Keratinocyte (primary cell): Measurements from ENCODE around the gene PAPSS2. TPM values are rescaled to one million over a fixed set of nuclear protein-coding genes. Genes with fewer than 3 reads are reported as not detected.

Source experiments
- DNase-seq: peaks from one replicate; pipeline ENCODE4 v3.0.0-alpha.2; 2011; ENCODE audit warnings: low read depth, missing footprints, low spot score
- FAIRE-seq: peaks from 2 replicates; lab custom pipeline; 2011; peaks lifted over from hg19 to GRCh38; lab: Jason Lieb, UNC
- H2AFZ ChIP-seq: 2 replicates; pipeline ENCODE4 v1.6.0; 2012; ENCODE audit warnings: low read length, control low read depth, inconsistent platforms; ENCODE audit not compliant: control insufficient read depth
- H3K27ac ChIP-seq: 2 replicates; pipeline ENCODE4 v1.5.1; 2011; ENCODE audit warnings: low read length; ENCODE audit not compliant: control insufficient read depth, insufficient read depth
- H3K27me3 ChIP-seq: 3 replicates; pipeline ENCODE4 v1.6.0; 2011; ENCODE audit warnings: low read length; ENCODE audit not compliant: control insufficient read depth, insufficient read depth; ENCODE audit errors: extremely low read depth
- H3K36me3 ChIP-seq, 2 experiments: 2 replicates in 1 of 2; 3 replicates in 1 of 2; pipeline ENCODE4 v1.5.1; 2011; ENCODE audit warnings: low read length in 2 of 2, mild to moderate bottlenecking in 1 of 2; ENCODE audit not compliant: control insufficient read depth in 2 of 2, insufficient read depth in 2 of 2; ENCODE audit errors: extremely low read depth in 1 of 2
- H3K4me1 ChIP-seq: 3 replicates; pipeline ENCODE4 v1.5.1; 2011; ENCODE audit warnings: low read length; ENCODE audit not compliant: control insufficient read depth, insufficient read depth; ENCODE audit errors: extremely low read depth
- H3K4me2 ChIP-seq: 3 replicates; pipeline ENCODE4 v1.6.0; 2011; ENCODE audit warnings: low read depth, low read length; ENCODE audit not compliant: control insufficient read depth, insufficient read depth; ENCODE audit errors: extremely low read depth
- H3K4me3 ChIP-seq, 3 experiments: fragments of 200-600 bp in 1 of 3; sonication (generic) in 1 of 3; 2 replicates in 2 of 3; 3 replicates in 1 of 3; pipeline ENCODE4 v1.5.1; 2011 to 2016; ENCODE audit warnings: low read length in 3 of 3, mild to moderate bottlenecking in 3 of 3, control low read depth in 2 of 3, inconsistent platforms in 1 of 3, low read depth in 1 of 3, mixed read lengths in 1 of 3, mixed run types in 1 of 3, moderate library complexity in 1 of 3; ENCODE audit not compliant: control insufficient read depth in 2 of 3, insufficient read depth in 2 of 3; ENCODE audit errors: extremely low read depth in 1 of 3
- H3K79me2 ChIP-seq: 2 replicates; pipeline ENCODE4 v1.6.0; 2012; ENCODE audit warnings: low read length; ENCODE audit not compliant: control insufficient read depth, insufficient read depth
- H3K9ac ChIP-seq: 3 replicates; pipeline ENCODE4 v1.6.0; 2011; ENCODE audit warnings: low read length; ENCODE audit not compliant: control insufficient read depth, insufficient read depth; ENCODE audit errors: extremely low read depth
- H3K9me1 ChIP-seq: 3 replicates; pipeline ENCODE4 v1.6.0; 2011; ENCODE audit warnings: low read length; ENCODE audit not compliant: control insufficient read depth, insufficient read depth; ENCODE audit errors: extremely low read depth
- H3K9me3 ChIP-seq: 2 replicates; pipeline ENCODE4 v1.5.1; 2012; ENCODE audit warnings: low read depth, low read length; ENCODE audit not compliant: control insufficient read depth
- H4K20me1 ChIP-seq: 3 replicates; pipeline ENCODE4 v1.6.0; 2011; ENCODE audit warnings: low read length; ENCODE audit not compliant: control insufficient read depth, insufficient read depth; ENCODE audit errors: extremely low read depth
- EZH2 ChIP-seq: IDR thresholded peaks from one replicate; pipeline ENCODE4 v1.6.1; 2012; ENCODE audit warnings: inconsistent platforms, mild to moderate bottlenecking, low read length, moderate library complexity
- dilution Hi-C: fragments of 300-500 bp; cut with MboI; formaldehyde crosslinking; loops from one replicate; pipeline ENCODE4 v1.7.0; 2020; ENCODE audit warnings: low sequenced_read_pairs; ENCODE audit not compliant: extremely low pct_ligation_motif_present
- polyA plus RNA-seq, 5 experiments: library from polyadenylated mRNA; depleted of rRNA in 3 of 5; stranded (reverse) in 3 of 5; stranded (forward) in 1 of 5; unstranded in 1 of 5; fragments of >200 nt; gene quantifications; 1 replicate in 1 of 5; 2 replicates in 3 of 5; 3 replicates in 1 of 5; pipeline versions ENCODE4 v1.2.1 to v1.2.3, GENCODE V29; 2011 to 2012; ENCODE audit warnings: missing spikeins in 2 of 5, low read depth in 1 of 5, low replicate concordance in 1 of 5
- TF ChIP-seq, protein P1 (sequence below), 3 experiments: IDR thresholded peaks in 1 of 3; conservative IDR thresholded peaks in 1 of 3; optimal IDR thresholded peaks in 1 of 3; 2 replicates in 2 of 3; 3 replicates in 1 of 3; pipeline versions ENCODE3 to v1.5.1; 2011; ENCODE audit warnings: low read length in 3 of 3, mild to moderate bottlenecking in 3 of 3, moderate library complexity in 2 of 3, control low read depth in 1 of 3, inconsistent platforms in 1 of 3; ENCODE audit not compliant: insufficient read depth in 2 of 3; ENCODE audit errors: extremely low read depth in 1 of 3

The PAPSS2 gene
- polyA plus RNA-seq, 1 donor (not counting 4 experiments of a cell fraction or from before 2014, with no cell fraction given) = 1.1 TPM

DNA sequence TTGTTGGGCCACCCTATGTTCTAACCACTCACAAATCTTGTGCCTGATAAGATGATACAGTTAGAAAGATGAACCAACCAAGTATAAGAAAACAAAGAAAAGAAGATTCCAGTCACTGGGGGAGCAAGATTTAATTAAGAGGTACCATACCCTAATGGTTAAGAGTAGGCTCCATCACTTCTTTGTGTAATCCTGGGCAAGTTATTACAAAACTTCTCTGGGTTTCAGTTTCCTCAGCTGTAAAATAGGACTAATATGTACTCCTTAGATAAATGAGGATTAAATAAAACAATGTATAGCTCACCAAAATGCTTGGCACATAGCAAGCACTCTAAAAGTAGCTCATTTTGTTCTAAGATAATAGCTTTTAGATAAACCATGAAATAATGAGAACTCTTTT is 99.9 kb downstream of the PAPSS2 start:
- Histone ChIP-seq H3K27ac (no peak overlapping the region), H3K4me1 (peaks cover 5% of the 10 kb centered on the region), H3K27me3 (no peaks in the 10 kb centered on the region), H3K9ac (no peak overlapping the region), H4K20me1 (no peaks in the 10 kb centered on the region), H3K9me1 (no peaks in the 10 kb centered on the region), H3K36me3 (peaks cover 1 to 9% of the 10 kb centered on the region in 2 experiments), H2AFZ (no peak overlapping the region), H3K79me2 (no peaks in the 10 kb centered on the region), H3K4me2 (no peak overlapping the region), H3K9me3 (no peaks in the 10 kb centered on the region), H3K4me3 (no peak overlapping the region)
- no peak for FAIRE-seq
- no peak for TF ChIP-seq EZH2
- TF ChIP-seq, protein P1, sequence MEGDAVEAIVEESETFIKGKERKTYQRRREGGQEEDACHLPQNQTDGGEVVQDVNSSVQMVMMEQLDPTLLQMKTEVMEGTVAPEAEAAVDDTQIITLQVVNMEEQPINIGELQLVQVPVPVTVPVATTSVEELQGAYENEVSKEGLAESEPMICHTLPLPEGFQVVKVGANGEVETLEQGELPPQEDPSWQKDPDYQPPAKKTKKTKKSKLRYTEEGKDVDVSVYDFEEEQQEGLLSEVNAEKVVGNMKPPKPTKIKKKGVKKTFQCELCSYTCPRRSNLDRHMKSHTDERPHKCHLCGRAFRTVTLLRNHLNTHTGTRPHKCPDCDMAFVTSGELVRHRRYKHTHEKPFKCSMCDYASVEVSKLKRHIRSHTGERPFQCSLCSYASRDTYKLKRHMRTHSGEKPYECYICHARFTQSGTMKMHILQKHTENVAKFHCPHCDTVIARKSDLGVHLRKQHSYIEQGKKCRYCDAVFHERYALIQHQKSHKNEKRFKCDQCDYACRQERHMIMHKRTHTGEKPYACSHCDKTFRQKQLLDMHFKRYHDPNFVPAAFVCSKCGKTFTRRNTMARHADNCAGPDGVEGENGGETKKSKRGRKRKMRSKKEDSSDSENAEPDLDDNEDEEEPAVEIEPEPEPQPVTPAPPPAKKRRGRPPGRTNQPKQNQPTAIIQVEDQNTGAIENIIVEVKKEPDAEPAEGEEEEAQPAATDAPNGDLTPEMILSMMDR (optimal IDR thresholded peaks at IDR 0.05 in 1 of 3, IDR thresholded peaks at IDR 0.05 in 1 of 3, conservative IDR thresholded peaks at IDR 0.05 in 1 of 3; ENCODE audit: extremely low read depth in 1 of 3, insufficient read depth in 2 of 3, low read length in 3 of 3) = no peak
- dilution Hi-C loops = no loop called here
- no peak for DNase-seq

DNA sequence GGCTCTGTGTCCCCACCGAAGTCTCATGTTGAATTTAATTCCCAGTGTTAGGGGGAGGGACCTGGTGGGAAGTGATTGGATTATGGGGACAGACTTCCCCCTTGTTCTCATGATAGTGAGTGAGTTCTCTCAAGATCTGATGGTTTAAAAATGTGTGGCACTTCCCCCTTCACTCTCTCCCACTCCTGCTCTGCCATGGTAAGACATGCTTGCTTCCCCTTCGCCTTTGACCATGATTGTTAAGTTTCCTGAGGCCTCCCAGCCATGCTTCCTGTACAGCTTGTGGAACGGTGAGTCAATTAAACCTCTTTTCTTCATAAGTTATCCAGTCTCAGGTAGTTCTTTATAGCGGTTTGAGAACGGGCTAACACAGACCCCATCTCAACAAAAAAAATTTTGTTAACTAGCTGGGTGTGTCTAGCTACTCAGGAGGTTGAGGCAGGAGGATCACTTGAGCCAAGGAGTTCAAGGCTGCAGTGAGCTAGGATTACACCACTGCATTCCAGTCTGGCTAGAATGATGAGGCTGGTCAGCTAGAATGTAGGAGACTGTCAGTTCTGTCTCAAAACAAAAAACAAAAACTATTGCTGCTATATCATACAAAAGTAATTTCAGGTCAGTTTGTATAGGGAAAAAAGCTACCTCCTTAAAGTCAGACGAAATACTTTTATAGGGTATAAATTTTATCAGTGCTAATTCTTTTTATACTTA is 100.7 kb downstream of the PAPSS2 start:
- no peak overlapping the region for H3K4me3 ChIP-seq
- H4K20me1 ChIP-seq = no peaks in the 10 kb centered on the region
- no peak overlapping the region for H2AFZ ChIP-seq
- H3K4me1 ChIP-seq = peaks cover 5% of the 10 kb centered on the region
- H3K4me2 ChIP-seq = no peak overlapping the region
- no peaks in the 10 kb centered on the region for H3K9me1 ChIP-seq
- H3K9me3 ChIP-seq = no peaks in the 10 kb centered on the region
- H3K27me3 ChIP-seq = no peaks in the 10 kb centered on the region
- H3K79me2 ChIP-seq = no peaks in the 10 kb centered on the region
- H3K9ac ChIP-seq = no peak overlapping the region
- DNase-seq (no peak), FAIRE-seq (no peak)
- TF ChIP-seq, protein P1 (optimal IDR thresholded peaks at IDR 0.05 in 1 of 3, IDR thresholded peaks at IDR 0.05 in 1 of 3, conservative IDR thresholded peaks at IDR 0.05 in 1 of 3; ENCODE audit: extremely low read depth in 1 of 3, insufficient read depth in 2 of 3, low read length in 3 of 3) = no peak
- H3K27ac ChIP-seq = no peak overlapping the region
- dilution Hi-C loops = no loop called here
- peaks cover 1 to 7% of the 10 kb centered on the region in 2 experiments for H3K36me3 ChIP-seq
